ENCODE measurements around the gene SAMD13. TPM values are rescaled to one million over a fixed set of nuclear protein-coding genes. Genes with fewer than 3 reads are reported as not detected.

Gene SAMD13
- polyA plus RNA-seq, 1 donor from 2014 or later = 20.0 TPM

GRCh38 chr1:84319662-84320061 is 18.2 kb downstream of the SAMD13 start:
- Histone ChIP-seq H2AFZ (ENCODE audit: low read depth, low read length) (no peak overlapping the region), H3K36me3 (ENCODE audit: insufficient read depth, low read length) (no peaks in the 10 kb centered on the region), H3F3A (ENCODE audit: insufficient read depth, low read length, poor library complexity, severe bottlenecking) (no peaks in the 10 kb centered on the region), H3K27ac (ENCODE audit: low read length) (no peak overlapping the region), H3K9me2 (ENCODE audit: insufficient read depth, low read length) (no peaks in the 10 kb centered on the region), H3K79me2 (replicated peaks; ENCODE audit: insufficient read depth, low read length) (no peaks in the 10 kb centered on the region), H3K4me3 (ENCODE audit: low read length) (no peak overlapping the region), H3K4me2 (ENCODE audit: low read length) (no peak overlapping the region), H3K9me3 (ENCODE audit: low read length) (no peaks in the 10 kb centered on the region), H4K20me1 (ENCODE audit: insufficient read depth) (no peaks in the 10 kb centered on the region), H3K9ac (ENCODE audit: low read length) (no peak overlapping the region), H3K27me3 (ENCODE audit: insufficient read depth, low read depth, low read length) (no peaks in the 10 kb centered on the region)
- TF ChIP-seq MXI1 (conservative IDR thresholded peaks at IDR 0.05; ENCODE audit: poor library complexity, severe bottlenecking) = no peak
- TF ChIP-seq CTCF (IDR thresholded peaks at IDR 0.05; ENCODE audit: poor library complexity, severe bottlenecking) = no peak
- TF ChIP-seq RAD21 (conservative IDR thresholded peaks at IDR 0.05) = no peak
- no peak for TF ChIP-seq EZH2 (IDR thresholded peaks at IDR 0.05; ENCODE audit: borderline replicate concordance, insufficient read depth, low read length, poor library complexity, severe bottlenecking)
- TF ChIP-seq POLR2AphosphoS5 (IDR thresholded peaks at IDR 0.05) = no peak
- TF ChIP-seq EP300 (conservative IDR thresholded peaks at IDR 0.05; ENCODE audit: poor library complexity, severe bottlenecking) = no peak
- no peak for TF ChIP-seq REST (IDR thresholded peaks at IDR 0.05; ENCODE audit: borderline replicate concordance)
- no peak for TF ChIP-seq TAF1 (IDR thresholded peaks at IDR 0.05; ENCODE audit: low read depth)
- no peak for TF ChIP-seq SMC3 (conservative IDR thresholded peaks at IDR 0.05; ENCODE audit: poor library complexity)

GRCh38 chr1:84327830-84328229 is 26.3 kb downstream of the SAMD13 start:
- H3K9me2 ChIP-seq (ENCODE audit: insufficient read depth, low read length) = no peaks in the 10 kb centered on the region
- no peaks in the 10 kb centered on the region for H3K9me3 ChIP-seq (ENCODE audit: low read length)
- no peaks in the 10 kb centered on the region for H3K36me3 ChIP-seq (ENCODE audit: insufficient read depth, low read length)
- TF ChIP-seq CTCF (IDR thresholded peaks at IDR 0.05; ENCODE audit: poor library complexity, severe bottlenecking) = no peak
- TF ChIP-seq SMC3 (conservative IDR thresholded peaks at IDR 0.05; ENCODE audit: poor library complexity) = no peak
- no peak for TF ChIP-seq RAD21 (conservative IDR thresholded peaks at IDR 0.05)
- no peak for TF ChIP-seq REST (IDR thresholded peaks at IDR 0.05; ENCODE audit: borderline replicate concordance)
- TF ChIP-seq MXI1 (conservative IDR thresholded peaks at IDR 0.05; ENCODE audit: poor library complexity, severe bottlenecking) = no peak
- TF ChIP-seq EZH2 (IDR thresholded peaks at IDR 0.05; ENCODE audit: borderline replicate concordance, insufficient read depth, low read length, poor library complexity, severe bottlenecking) = no peak
- no peak for TF ChIP-seq EP300 (conservative IDR thresholded peaks at IDR 0.05; ENCODE audit: poor library complexity, severe bottlenecking)
- no peak for TF ChIP-seq POLR2AphosphoS5 (IDR thresholded peaks at IDR 0.05)
- no peak for TF ChIP-seq TAF1 (IDR thresholded peaks at IDR 0.05; ENCODE audit: low read depth)
- H4K20me1 ChIP-seq (ENCODE audit: insufficient read depth) = no peaks in the 10 kb centered on the region
- H3K4me2 ChIP-seq (ENCODE audit: low read length) = no peak overlapping the region
- no peak overlapping the region for H3K27ac ChIP-seq (ENCODE audit: low read length)
- H3K79me2 ChIP-seq (replicated peaks; ENCODE audit: insufficient read depth, low read length) = no peaks in the 10 kb centered on the region
- no peak overlapping the region for H3K9ac ChIP-seq (ENCODE audit: low read length)
- H3K4me3 ChIP-seq (ENCODE audit: low read length) = no peak overlapping the region
- no peak overlapping the region for H2AFZ ChIP-seq (ENCODE audit: low read depth, low read length)
- H3F3A ChIP-seq (ENCODE audit: insufficient read depth, low read length, poor library complexity, severe bottlenecking) = no peaks in the 10 kb centered on the region
- H3K27me3 ChIP-seq (ENCODE audit: insufficient read depth, low read depth, low read length) = no peaks in the 10 kb centered on the region
